ENCODE data around the gene TRAF2.
"Not testable (repeated sequence)": the region's sequence is repeated elsewhere in the genome, so short reads cannot be mapped to it uniquely, and the experiment has no call there.

Gene TRAF2

DNA sequence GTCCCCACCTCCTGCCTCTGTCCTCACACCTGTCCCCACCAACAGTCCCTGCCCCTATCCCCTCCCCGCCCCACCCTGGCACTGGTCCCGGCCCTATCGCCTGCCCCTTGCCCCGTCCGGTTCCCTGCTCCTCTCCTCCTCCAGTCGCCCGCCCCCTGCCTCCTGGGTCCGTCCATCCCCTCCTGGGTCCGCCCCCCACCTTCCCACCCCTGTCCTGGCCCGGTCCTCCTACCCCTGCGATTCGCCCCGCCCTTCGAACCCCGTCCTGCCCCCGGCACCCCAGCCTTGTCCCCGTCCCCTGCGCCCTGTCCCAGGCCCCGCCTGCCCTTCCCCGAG, 20.6 kb upstream of the TRAF2 start:
- Histone ChIP-seq H3K36me3 (replicated peaks; ENCODE audit: low read depth, low read length) (peaks cover 34% of the 10 kb centered on the region), H4K20me1 (ENCODE audit: insufficient read depth, low read length) (peaks cover 4% of the 10 kb centered on the region; the same call in 1 of the 2 replicates), H3K27me3 (ENCODE audit: low read depth, low read length) (no peaks in the 10 kb centered on the region), H3K9me3 (ENCODE audit: insufficient read depth, low read length) (peaks cover 5% of the 10 kb centered on the region; the same call in 1 of the 2 replicates), H3K79me2 (ENCODE audit: low read length) (peaks cover 27% of the 10 kb centered on the region), H3K4me3 (ENCODE audit: low read length) (peak overlapping the region; percentile 97), H3K4me2 (ENCODE audit: low read length) (peak overlapping the region; percentile 82), H3K27ac (ENCODE audit: low read length) (peak overlapping the region; percentile 54; the same call in 1 of the 2 replicates), H2AFZ (ENCODE audit: low read depth, low read length) (no peak overlapping the region; the same call in 1 of the 2 replicates), H3K4me1 (ENCODE audit: low read length) (peaks cover 8% of the 10 kb centered on the region; the same call in 1 of the 2 replicates), H3K9ac (ENCODE audit: low read length) (peak overlapping the region; percentile 93)
- TF ChIP-seq EZH2phosphoT487 (IDR thresholded peaks at IDR 0.05; ENCODE audit: low read depth) (no peak), CTCF (IDR thresholded peaks at IDR 0.05; ENCODE audit: low read depth, low read length) (no peak)

- H3K27ac ChIP-seq (ENCODE audit: low read length); H4K20me1 ChIP-seq (ENCODE audit: insufficient read depth, low read length); H3K9me3 ChIP-seq (ENCODE audit: insufficient read depth, low read length); H3K27me3 ChIP-seq (ENCODE audit: low read depth, low read length); H2AFZ ChIP-seq (ENCODE audit: low read depth, low read length); H3K4me1 ChIP-seq (ENCODE audit: low read length): not testable (repeated sequence)
- peaks cover 27% of the 10 kb centered on the region for H3K79me2 ChIP-seq (ENCODE audit: low read length)
- H3K4me2 ChIP-seq (ENCODE audit: low read length) = peak overlapping the region; percentile 58
- H3K4me3 ChIP-seq (ENCODE audit: low read length) = peak overlapping the region; percentile 97
- peak overlapping the region; percentile 53; the same call in 1 of the 2 replicates for H3K9ac ChIP-seq (ENCODE audit: low read length)
- H3K36me3 ChIP-seq (replicated peaks; ENCODE audit: low read depth, low read length) = peaks cover 30% of the 10 kb centered on the region
These were observed 19.4 kb upstream of the TRAF2 start for GRCh38 chr9:136866898-136867421.

- no peak overlapping the region for H3K4me2 ChIP-seq (ENCODE audit: low read length)
- no peak overlapping the region for H3K4me3 ChIP-seq (ENCODE audit: low read length)
- no peak overlapping the region for H3K9ac ChIP-seq (ENCODE audit: low read length)
- peaks cover 6% of the 10 kb centered on the region; the same call in 1 of the 2 replicates for H3K9me3 ChIP-seq (ENCODE audit: insufficient read depth, low read length)
- peaks cover 8% of the 10 kb centered on the region; the same call in 1 of the 2 replicates for H3K4me1 ChIP-seq (ENCODE audit: low read length)
- no peak overlapping the region for H3K27ac ChIP-seq (ENCODE audit: low read length)
- H3K27me3 ChIP-seq (ENCODE audit: low read depth, low read length) = no peaks in the 10 kb centered on the region
- H4K20me1 ChIP-seq (ENCODE audit: insufficient read depth, low read length) = peaks cover 4% of the 10 kb centered on the region; the same call in 1 of the 2 replicates
- no peak overlapping the region for H2AFZ ChIP-seq (ENCODE audit: low read depth, low read length)
- TF ChIP-seq CTCF (IDR thresholded peaks at IDR 0.05; ENCODE audit: low read depth, low read length) = no peak
- no peak for TF ChIP-seq EZH2phosphoT487 (IDR thresholded peaks at IDR 0.05; ENCODE audit: low read depth)
- peaks cover 30% of the 10 kb centered on the region for H3K36me3 ChIP-seq (replicated peaks; ENCODE audit: low read depth, low read length)
- peaks cover 27% of the 10 kb centered on the region for H3K79me2 ChIP-seq (ENCODE audit: low read length)
These were observed 18.8 kb upstream of the TRAF2 start for GRCh38 chr9:136867480-136867879.

- H3K9ac ChIP-seq (ENCODE audit: low read length) = no peak overlapping the region
- H3K36me3 ChIP-seq (replicated peaks; ENCODE audit: low read depth, low read length) = peaks cover 30% of the 10 kb centered on the region
- no peaks in the 10 kb centered on the region for H3K27me3 ChIP-seq (ENCODE audit: low read depth, low read length)
- H4K20me1 ChIP-seq (ENCODE audit: insufficient read depth, low read length) = peaks cover 4% of the 10 kb centered on the region; the same call in 1 of the 2 replicates
- H3K4me3 ChIP-seq (ENCODE audit: low read length) = no peak overlapping the region
- peaks cover 10% of the 10 kb centered on the region; the same call in 1 of the 2 replicates for H3K9me3 ChIP-seq (ENCODE audit: insufficient read depth, low read length)
- peaks cover 8% of the 10 kb centered on the region; the same call in 1 of the 2 replicates for H3K4me1 ChIP-seq (ENCODE audit: low read length)
- no peak overlapping the region for H2AFZ ChIP-seq (ENCODE audit: low read depth, low read length)
- no peak overlapping the region for H3K27ac ChIP-seq (ENCODE audit: low read length)
- H3K4me2 ChIP-seq (ENCODE audit: low read length) = no peak overlapping the region
- peaks cover 27% of the 10 kb centered on the region for H3K79me2 ChIP-seq (ENCODE audit: low read length)
- TF ChIP-seq EZH2phosphoT487 (IDR thresholded peaks at IDR 0.05; ENCODE audit: low read depth) (no peak), CTCF (IDR thresholded peaks at IDR 0.05; ENCODE audit: low read depth, low read length) (no peak)
These were observed 18.4 kb upstream of the TRAF2 start for GRCh38 chr9:136867917-136868316.
